ENCODE results near the gene KCNJ11. TPM values are rescaled to one million over a fixed set of nuclear protein-coding genes. Genes with fewer than 3 reads are reported as not detected.

KCNJ11 gene
- total RNA-seq, 1 donor from 2014 or later = 0.91 TPM

DNA sequence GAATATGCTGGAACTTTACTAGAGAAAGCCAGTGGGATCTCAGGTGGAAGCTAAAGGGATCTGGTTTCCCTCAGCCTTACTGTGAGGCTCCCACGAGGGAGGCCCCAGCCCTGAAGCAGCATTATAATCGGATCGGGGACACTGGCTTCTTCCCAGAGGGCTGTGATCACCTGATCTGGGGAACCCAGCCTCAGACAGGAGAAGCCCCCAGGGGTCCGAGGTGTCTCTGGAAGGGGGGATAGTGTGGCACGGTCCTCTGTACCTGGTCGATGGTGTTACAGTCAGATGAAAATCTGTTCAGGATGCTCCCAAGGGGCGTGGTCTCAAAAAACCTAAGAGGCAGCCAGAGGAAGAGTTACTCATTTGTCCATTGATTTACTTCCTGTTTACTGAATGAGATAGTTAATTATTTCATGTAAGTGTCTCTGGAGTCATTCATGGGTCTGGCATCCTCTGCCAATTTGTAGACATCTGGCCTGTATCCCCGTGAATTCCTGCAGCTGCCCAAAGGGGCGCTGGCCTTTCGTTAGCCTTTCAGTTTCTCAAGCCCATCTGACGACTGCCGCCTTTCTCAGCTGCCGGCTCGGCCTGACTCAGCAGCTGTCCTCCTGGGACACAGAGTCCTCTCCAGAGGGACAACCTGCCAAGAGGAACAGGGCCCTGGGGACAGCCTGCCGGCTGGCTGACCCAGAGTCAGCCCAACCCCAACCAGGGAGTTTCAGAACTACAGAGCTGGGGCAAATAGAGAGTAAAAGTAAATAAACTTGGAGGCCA is 17.0 kb upstream of the KCNJ11 start:
- no peak overlapping the region for H3K27ac Mint-ChIP-seq
- DNase-seq (ENCODE audit: low spot score) = no peak
- no peaks in the 10 kb centered on the region for H3K4me1 Mint-ChIP-seq (ENCODE audit: low read depth)
- H3K27me3 Mint-ChIP-seq (ENCODE audit: low read depth) = peaks cover 5% of the 10 kb centered on the region
- no peaks in the 10 kb centered on the region for H3K36me3 Mint-ChIP-seq (ENCODE audit: low read depth)
- H3K4me3 Mint-ChIP-seq (ENCODE audit: low read depth) = no peak overlapping the region
- intact Hi-C loops (cut with micrococcal nuclease) = no loop called here
- no peaks in the 10 kb centered on the region for H3K9me3 Mint-ChIP-seq

GRCh38 chr11:17403980-17404759 is 15.7 kb upstream of the KCNJ11 start:
- Mint-ChIP-seq H3K4me3 (ENCODE audit: low read depth) (no peak overlapping the region), H3K36me3 (ENCODE audit: low read depth) (no peaks in the 10 kb centered on the region), H3K27ac (no peak overlapping the region), H3K4me1 (ENCODE audit: low read depth) (no peaks in the 10 kb centered on the region), H3K9me3 (no peaks in the 10 kb centered on the region), H3K27me3 (ENCODE audit: low read depth) (peaks cover 2% of the 10 kb centered on the region)
- intact Hi-C loops (cut with micrococcal nuclease) = no loop called here
- no peak for DNase-seq (ENCODE audit: low spot score)

DNA sequence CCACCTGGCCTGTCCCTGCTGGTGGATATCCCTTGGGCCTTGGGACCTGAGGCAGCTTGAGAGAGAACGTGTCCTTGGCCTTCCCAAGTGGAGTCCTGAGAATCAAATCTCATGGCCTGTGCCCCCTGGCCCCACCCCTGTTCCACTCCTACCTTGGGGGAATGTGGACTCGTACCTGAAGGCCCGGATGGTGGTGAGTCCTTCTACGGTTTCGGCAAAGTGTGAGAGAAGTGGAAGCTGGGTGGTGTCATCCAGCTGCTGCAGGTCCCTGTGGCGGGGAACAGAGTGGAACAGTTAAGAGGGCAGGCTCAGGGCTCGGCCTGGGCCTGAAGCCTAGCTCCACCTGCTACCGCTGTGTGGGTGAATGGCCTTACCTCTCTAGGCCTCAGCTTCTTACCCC is 14.0 kb upstream of the KCNJ11 start:
- H3K4me3 Mint-ChIP-seq (ENCODE audit: low read depth) = no peak overlapping the region
- no peak overlapping the region for H3K27ac Mint-ChIP-seq
- no peaks in the 10 kb centered on the region for H3K4me1 Mint-ChIP-seq (ENCODE audit: low read depth)
- no peaks in the 10 kb centered on the region for H3K36me3 Mint-ChIP-seq (ENCODE audit: low read depth)
- DNase-seq (ENCODE audit: low spot score) = no peak
- no peaks in the 10 kb centered on the region for H3K9me3 Mint-ChIP-seq
- peaks cover 2% of the 10 kb centered on the region for H3K27me3 Mint-ChIP-seq (ENCODE audit: low read depth)
- intact Hi-C loops (cut with micrococcal nuclease) = no loop called here

DNA sequence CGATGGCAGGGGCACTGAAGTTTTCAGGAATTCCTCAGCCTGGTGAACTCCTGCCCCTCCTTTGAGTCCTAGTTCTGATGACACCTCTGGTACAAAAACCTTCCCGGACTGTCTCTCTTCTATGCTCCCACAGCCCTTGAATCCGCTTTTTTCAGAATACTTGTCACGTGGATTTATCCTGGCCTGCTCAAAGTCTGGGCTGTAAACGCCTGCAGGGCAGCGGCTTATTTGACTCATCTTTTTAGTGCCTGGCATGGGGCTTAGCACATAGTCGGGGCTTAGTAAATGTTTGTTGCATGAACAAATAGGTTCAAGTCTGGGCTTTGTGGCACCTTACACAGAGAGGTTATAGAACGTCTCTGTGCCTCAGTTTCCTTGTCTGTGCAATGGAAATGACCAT is 13.4 kb upstream of the KCNJ11 start:
- H3K9me3 Mint-ChIP-seq = no peaks in the 10 kb centered on the region
- H3K27me3 Mint-ChIP-seq (ENCODE audit: low read depth) = peaks cover 2% of the 10 kb centered on the region
- H3K27ac Mint-ChIP-seq = no peak overlapping the region
- intact Hi-C loops (cut with micrococcal nuclease) = no loop called here
- DNase-seq (ENCODE audit: low spot score) = no peak
- no peaks in the 10 kb centered on the region for H3K4me1 Mint-ChIP-seq (ENCODE audit: low read depth)
- H3K4me3 Mint-ChIP-seq (ENCODE audit: low read depth) = no peak overlapping the region
- H3K36me3 Mint-ChIP-seq (ENCODE audit: low read depth) = no peaks in the 10 kb centered on the region

- no peaks in the 10 kb centered on the region for H3K4me1 Mint-ChIP-seq (ENCODE audit: low read depth)
- no peak for DNase-seq (ENCODE audit: low spot score)
- intact Hi-C loops (cut with micrococcal nuclease) = no loop called here
- H3K36me3 Mint-ChIP-seq (ENCODE audit: low read depth) = no peaks in the 10 kb centered on the region
- no peak overlapping the region for H3K27ac Mint-ChIP-seq
- peaks cover 2% of the 10 kb centered on the region for H3K27me3 Mint-ChIP-seq (ENCODE audit: low read depth)
- H3K4me3 Mint-ChIP-seq (ENCODE audit: low read depth) = no peak overlapping the region
- no peaks in the 10 kb centered on the region for H3K9me3 Mint-ChIP-seq
Measured at GRCh38 chr11:17401316-17401715, 12.9 kb upstream of the KCNJ11 start.

DNA sequence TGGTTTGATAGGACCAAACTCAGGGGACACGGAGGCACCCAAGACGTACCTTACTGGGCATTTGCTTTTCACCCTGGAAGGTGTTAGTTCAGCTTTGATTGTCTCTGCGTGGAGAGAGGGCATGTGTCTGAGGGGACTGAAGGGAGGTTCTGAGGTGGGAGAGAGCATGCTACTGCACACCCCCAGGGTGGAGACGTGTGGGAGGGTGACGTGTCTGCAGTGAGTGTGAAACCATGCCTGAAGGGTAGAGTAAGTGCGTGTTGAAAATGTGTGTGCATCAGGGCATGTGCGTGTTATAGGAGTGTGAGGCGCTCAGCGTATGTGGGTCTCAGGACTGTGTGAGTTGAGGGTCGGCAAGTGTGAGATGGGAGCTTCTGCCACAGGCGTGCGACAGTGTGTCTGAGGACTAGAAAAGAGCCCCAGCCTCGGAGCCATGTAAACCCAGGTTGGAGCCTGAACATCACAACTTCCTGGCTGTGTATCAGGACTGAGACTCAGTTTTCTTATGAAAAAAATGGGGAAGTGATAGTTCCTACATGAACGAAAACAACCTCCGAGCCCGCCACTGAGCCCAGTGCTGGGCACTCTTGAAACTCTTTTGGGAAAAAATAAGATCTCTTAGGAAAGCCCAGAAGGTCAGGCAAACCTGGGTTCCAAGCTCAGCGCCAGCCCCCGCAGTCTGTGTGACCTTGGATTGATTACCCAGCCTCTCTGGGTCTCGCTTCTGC is 11.8 kb upstream of the KCNJ11 start:
- intact Hi-C loops (cut with micrococcal nuclease) = no loop called here
- Mint-ChIP-seq H3K4me3 (ENCODE audit: low read depth) (no peak overlapping the region), H3K27me3 (ENCODE audit: low read depth) (peaks cover 2% of the 10 kb centered on the region), H3K9me3 (no peaks in the 10 kb centered on the region), H3K4me1 (ENCODE audit: low read depth) (no peaks in the 10 kb centered on the region), H3K36me3 (ENCODE audit: low read depth) (no peaks in the 10 kb centered on the region), H3K27ac (no peak overlapping the region)
- DNase-seq (ENCODE audit: low spot score) = no peak

DNA sequence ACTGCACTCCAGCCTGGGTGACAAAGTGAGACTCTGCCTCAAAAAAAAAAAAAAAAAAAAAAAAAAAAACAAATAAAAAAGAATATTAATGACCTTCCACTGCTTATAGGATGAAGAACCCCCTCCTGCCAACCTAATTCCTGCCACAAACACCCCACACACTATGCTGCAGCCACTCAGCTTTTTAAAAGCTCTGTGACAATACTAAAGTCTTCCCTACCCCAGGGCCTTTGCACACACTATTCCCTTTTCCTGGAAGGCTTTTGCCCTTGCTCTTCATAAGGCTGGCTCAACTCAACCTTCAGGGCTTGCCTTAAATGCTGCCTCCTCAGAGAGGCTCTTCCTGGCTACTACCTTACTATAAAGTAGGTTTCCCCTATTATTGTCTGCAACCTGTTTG is 10.8 kb upstream of the KCNJ11 start:
- peaks cover 2% of the 10 kb centered on the region for H3K27me3 Mint-ChIP-seq (ENCODE audit: low read depth)
- no peak for DNase-seq (ENCODE audit: low spot score)
- H3K27ac Mint-ChIP-seq = no peak overlapping the region
- H3K36me3 Mint-ChIP-seq (ENCODE audit: low read depth) = no peaks in the 10 kb centered on the region
- no peaks in the 10 kb centered on the region for H3K4me1 Mint-ChIP-seq (ENCODE audit: low read depth)
- H3K4me3 Mint-ChIP-seq (ENCODE audit: low read depth) = no peak overlapping the region
- H3K9me3 Mint-ChIP-seq = no peaks in the 10 kb centered on the region
- intact Hi-C loops (cut with micrococcal nuclease) = no loop called here

- intact Hi-C loops (cut with micrococcal nuclease) = no loop called here
- DNase-seq (ENCODE audit: low spot score) = no peak
- peaks cover 2% of the 10 kb centered on the region for H3K27me3 Mint-ChIP-seq (ENCODE audit: low read depth)
- no peaks in the 10 kb centered on the region for H3K9me3 Mint-ChIP-seq
- no peaks in the 10 kb centered on the region for H3K4me1 Mint-ChIP-seq (ENCODE audit: low read depth)
- H3K4me3 Mint-ChIP-seq (ENCODE audit: low read depth) = no peak overlapping the region
- no peaks in the 10 kb centered on the region for H3K36me3 Mint-ChIP-seq (ENCODE audit: low read depth)
- H3K27ac Mint-ChIP-seq = no peak overlapping the region
Measured at GRCh38 chr11:17397311-17398002, 9.0 kb upstream of the KCNJ11 start.

GRCh38 chr11:17396598-17397310 is 8.3 kb upstream of the KCNJ11 start:
- no peak for DNase-seq (ENCODE audit: low spot score)
- Mint-ChIP-seq H3K9me3 (no peaks in the 10 kb centered on the region), H3K36me3 (ENCODE audit: low read depth) (no peaks in the 10 kb centered on the region), H3K27ac (no peak overlapping the region), H3K27me3 (ENCODE audit: low read depth) (peaks cover 5% of the 10 kb centered on the region), H3K4me1 (ENCODE audit: low read depth) (no peaks in the 10 kb centered on the region), H3K4me3 (ENCODE audit: low read depth) (no peak overlapping the region)
- intact Hi-C loops (cut with micrococcal nuclease) = no loop called here

GRCh38 chr11:17395978-17396377 is 7.5 kb upstream of the KCNJ11 start:
- intact Hi-C loops (cut with micrococcal nuclease) = no loop called here
- Mint-ChIP-seq H3K36me3 (ENCODE audit: low read depth) (no peaks in the 10 kb centered on the region), H3K27ac (no peak overlapping the region), H3K4me1 (ENCODE audit: low read depth) (no peaks in the 10 kb centered on the region), H3K9me3 (no peaks in the 10 kb centered on the region), H3K27me3 (ENCODE audit: low read depth) (peaks cover 10% of the 10 kb centered on the region), H3K4me3 (ENCODE audit: low read depth) (no peak overlapping the region)
- no peak for DNase-seq (ENCODE audit: low spot score)

DNA sequence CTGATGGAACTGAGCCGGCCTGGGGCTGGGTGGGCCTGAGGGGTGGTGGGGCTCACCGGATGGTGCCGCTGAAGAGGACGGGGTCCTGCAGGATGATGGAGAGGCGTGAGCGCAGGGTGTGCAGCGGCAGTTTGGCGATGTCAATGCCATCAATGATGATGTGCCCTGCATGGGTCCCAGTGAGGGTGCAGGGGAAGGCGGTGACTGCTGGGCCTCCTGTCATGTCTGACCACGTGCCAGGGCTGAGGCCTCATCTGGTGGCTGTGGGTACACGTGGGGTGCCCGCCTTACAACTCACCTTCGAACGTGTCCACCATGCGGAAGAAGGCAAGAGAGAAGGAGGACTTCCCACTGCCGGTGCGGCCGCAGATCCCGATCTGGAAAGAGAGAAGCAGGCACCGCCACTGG is 7.1 kb upstream of the KCNJ11 start:
- peaks cover 9% of the 10 kb centered on the region for H3K27me3 Mint-ChIP-seq (ENCODE audit: low read depth)
- no peak for DNase-seq (ENCODE audit: low spot score)
- H3K9me3 Mint-ChIP-seq = no peaks in the 10 kb centered on the region
- H3K4me3 Mint-ChIP-seq (ENCODE audit: low read depth) = no peak overlapping the region
- H3K27ac Mint-ChIP-seq = no peak overlapping the region
- H3K4me1 Mint-ChIP-seq (ENCODE audit: low read depth) = no peaks in the 10 kb centered on the region
- intact Hi-C loops (cut with micrococcal nuclease) = no loop called here
- H3K36me3 Mint-ChIP-seq (ENCODE audit: low read depth) = no peaks in the 10 kb centered on the region

DNA sequence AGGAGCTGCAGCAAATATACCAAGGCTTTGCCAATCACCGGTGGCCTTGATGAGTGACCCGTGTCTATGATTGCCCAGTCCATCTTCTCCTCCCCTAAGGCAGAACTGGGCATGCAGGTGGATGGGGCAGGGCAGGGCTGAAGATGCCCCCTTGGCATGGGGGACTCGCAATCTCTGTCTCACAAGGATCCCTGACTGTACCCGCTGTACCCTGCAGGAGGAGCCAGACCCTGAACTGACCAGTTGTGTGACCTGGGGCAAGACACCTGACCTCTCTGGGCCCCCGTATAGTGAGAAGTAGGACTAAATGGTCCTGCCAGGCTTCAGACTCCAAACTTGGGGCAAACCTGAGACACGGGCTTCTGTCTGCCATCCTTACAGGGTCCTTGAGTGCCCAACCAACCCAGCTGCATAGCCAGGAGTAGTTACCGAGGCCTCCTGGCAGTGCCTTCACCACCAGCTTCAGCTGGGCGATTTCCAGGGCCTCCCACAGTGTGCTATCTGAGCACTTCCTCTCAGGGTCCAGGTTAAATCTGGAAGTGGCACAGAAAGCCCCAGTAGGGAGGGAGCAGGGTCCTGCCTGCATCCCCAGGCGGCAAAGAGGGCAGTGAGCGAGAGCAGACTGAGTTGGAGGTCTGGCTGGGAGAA is 6.4 kb upstream of the KCNJ11 start:
- H3K9me3 Mint-ChIP-seq = no peaks in the 10 kb centered on the region
- H3K27ac Mint-ChIP-seq = no peak overlapping the region
- intact Hi-C loops (cut with micrococcal nuclease) = no loop called here
- no peak for DNase-seq (ENCODE audit: low spot score)
- H3K27me3 Mint-ChIP-seq (ENCODE audit: low read depth) = peaks cover 15% of the 10 kb centered on the region
- H3K4me1 Mint-ChIP-seq (ENCODE audit: low read depth) = peaks cover 3% of the 10 kb centered on the region
- no peak overlapping the region for H3K4me3 Mint-ChIP-seq (ENCODE audit: low read depth)
- no peaks in the 10 kb centered on the region for H3K36me3 Mint-ChIP-seq (ENCODE audit: low read depth)
